SK-N-SH (cell line): ENCODE results near the gene GRIP1.

Experiments used
- CTCF ChIP-seq: fragments of 200-600 bp; sonication (generic); IDR thresholded peaks from 2 replicates; pipeline ENCODE4 v1.6.1; 2017; ENCODE audit warnings: antibody characterized with exemption, mild to moderate bottlenecking, moderate library complexity
- POLR2AphosphoS5 ChIP-seq: IDR thresholded peaks from 2 replicates; pipeline ENCODE4 v1.6.1; 2012; ENCODE audit warnings: low read depth, low read length
- RAD21 ChIP-seq: IDR thresholded peaks from 2 replicates; pipeline ENCODE4 v1.6.1; 2012; ENCODE audit warnings: mild to moderate bottlenecking, low read length
- TAF1 ChIP-seq: IDR thresholded peaks from 2 replicates; pipeline ENCODE4 v1.6.1; 2012; ENCODE audit warnings: low read depth, mild to moderate bottlenecking, low read length, moderate library complexity, borderline replicate concordance
- YY1 ChIP-seq: IDR thresholded peaks from 2 replicates; pipeline ENCODE4 v1.4.0; 2012; ENCODE audit warnings: low read depth, mild to moderate bottlenecking
- TF ChIP-seq, protein P1 (sequence below): IDR thresholded peaks from 2 replicates; pipeline ENCODE4 v1.6.1; 2012; ENCODE audit warnings: mild to moderate bottlenecking, low read depth, low read length, moderate library complexity
- TF ChIP-seq, protein P2 (sequence below): IDR thresholded peaks from 2 replicates; pipeline ENCODE4 v1.4.0; 2012; ENCODE audit warnings: low read depth

DNA sequence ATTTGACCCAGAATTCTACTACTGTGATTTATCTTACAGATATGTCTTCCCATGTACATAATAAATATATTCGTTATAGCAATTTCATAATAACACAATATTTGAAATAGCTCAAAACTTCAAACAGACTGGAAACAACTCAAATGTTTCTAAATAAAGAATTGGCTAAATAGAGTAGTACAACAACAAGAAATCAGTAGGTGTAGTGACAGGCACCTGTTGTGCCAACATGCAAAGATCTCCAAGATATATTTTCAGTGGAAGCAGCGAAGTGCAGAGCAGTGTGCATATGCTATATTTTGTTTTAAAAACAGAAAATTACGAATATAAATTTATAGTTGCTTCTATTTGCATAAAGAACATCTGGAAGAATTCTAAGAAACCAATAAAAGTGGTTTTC lies 60.9 kb downstream of the GRIP1 start:
- TF ChIP-seq POLR2AphosphoS5: no peak
- TF ChIP-seq, protein P1, sequence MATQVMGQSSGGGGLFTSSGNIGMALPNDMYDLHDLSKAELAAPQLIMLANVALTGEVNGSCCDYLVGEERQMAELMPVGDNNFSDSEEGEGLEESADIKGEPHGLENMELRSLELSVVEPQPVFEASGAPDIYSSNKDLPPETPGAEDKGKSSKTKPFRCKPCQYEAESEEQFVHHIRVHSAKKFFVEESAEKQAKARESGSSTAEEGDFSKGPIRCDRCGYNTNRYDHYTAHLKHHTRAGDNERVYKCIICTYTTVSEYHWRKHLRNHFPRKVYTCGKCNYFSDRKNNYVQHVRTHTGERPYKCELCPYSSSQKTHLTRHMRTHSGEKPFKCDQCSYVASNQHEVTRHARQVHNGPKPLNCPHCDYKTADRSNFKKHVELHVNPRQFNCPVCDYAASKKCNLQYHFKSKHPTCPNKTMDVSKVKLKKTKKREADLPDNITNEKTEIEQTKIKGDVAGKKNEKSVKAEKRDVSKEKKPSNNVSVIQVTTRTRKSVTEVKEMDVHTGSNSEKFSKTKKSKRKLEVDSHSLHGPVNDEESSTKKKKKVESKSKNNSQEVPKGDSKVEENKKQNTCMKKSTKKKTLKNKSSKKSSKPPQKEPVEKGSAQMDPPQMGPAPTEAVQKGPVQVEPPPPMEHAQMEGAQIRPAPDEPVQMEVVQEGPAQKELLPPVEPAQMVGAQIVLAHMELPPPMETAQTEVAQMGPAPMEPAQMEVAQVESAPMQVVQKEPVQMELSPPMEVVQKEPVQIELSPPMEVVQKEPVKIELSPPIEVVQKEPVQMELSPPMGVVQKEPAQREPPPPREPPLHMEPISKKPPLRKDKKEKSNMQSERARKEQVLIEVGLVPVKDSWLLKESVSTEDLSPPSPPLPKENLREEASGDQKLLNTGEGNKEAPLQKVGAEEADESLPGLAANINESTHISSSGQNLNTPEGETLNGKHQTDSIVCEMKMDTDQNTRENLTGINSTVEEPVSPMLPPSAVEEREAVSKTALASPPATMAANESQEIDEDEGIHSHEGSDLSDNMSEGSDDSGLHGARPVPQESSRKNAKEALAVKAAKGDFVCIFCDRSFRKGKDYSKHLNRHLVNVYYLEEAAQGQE: no peak
- no peak for TF ChIP-seq CTCF
- TF ChIP-seq, protein P2, sequence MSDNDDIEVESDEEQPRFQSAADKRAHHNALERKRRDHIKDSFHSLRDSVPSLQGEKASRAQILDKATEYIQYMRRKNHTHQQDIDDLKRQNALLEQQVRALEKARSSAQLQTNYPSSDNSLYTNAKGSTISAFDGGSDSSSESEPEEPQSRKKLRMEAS: no peak
- no peak for TF ChIP-seq RAD21
- TF ChIP-seq TAF1: no peak
- TF ChIP-seq YY1: no peak
